IMR-90 (cell line): ENCODE measurements around the gene B3GALT6. TPM values are rescaled to one million over a fixed set of nuclear protein-coding genes. Genes with fewer than 3 reads are reported as not detected.

Experiments used
- ATAC-seq: fragments of 200-7000 bp; cut with Tn5 transposase; 2 replicates; pipeline ENCODE4 v1.9.1; 2020; ENCODE audit warnings: low read depth, mild to moderate bottlenecking, moderate library complexity
- BruUV-seq: library from RNA; stranded (reverse); fragments of 400-500 nt; replicated peaks from 2 replicates; lab custom pipeline; 2021; lab: Mats Ljungman, UMichigan
- CTCF ChIA-PET: fragments of 300-600 bp; formaldehyde crosslinking; extraction: SDS; loops from one replicate; lab custom pipeline; 2021; ENCODE audit warnings: antibody characterized with exemption; lab: Yijun Ruan, JAX
- POLR2A ChIA-PET: fragments of 300-600 bp; sonication (Branson Sonifier 250); formaldehyde crosslinking; loops from one replicate; lab custom pipeline; 2022; ENCODE audit warnings: antibody characterized with exemption; ENCODE audit not compliant: unreplicated experiment; lab: Charles Lee
- DNase-seq: peaks from one replicate; pipeline ENCODE4 v3.0.0; 2013
- H2AFZ ChIP-seq: replicated peaks from 2 replicates; pipeline ENCODE3; 2013; ENCODE audit warnings: low read length, mild to moderate bottlenecking; ENCODE audit not compliant: poor library complexity
- H2AK5ac ChIP-seq: 2 replicates; pipeline ENCODE4 v1.6.1; 2013; ENCODE audit warnings: low read depth, low read length, inconsistent platforms
- H2AK9ac ChIP-seq: replicated peaks from 2 replicates; pipeline ENCODE3; 2013; ENCODE audit warnings: mild to moderate bottlenecking, low read depth, low read length, moderate library complexity; ENCODE audit not compliant: poor library complexity
- H2BK120ac ChIP-seq: 2 replicates; pipeline ENCODE4 v1.6.1; 2013; ENCODE audit warnings: low read depth, low read length, inconsistent platforms
- H2BK15ac ChIP-seq: 3 replicates; pipeline ENCODE4 v1.6.1; 2013; ENCODE audit warnings: low read depth, low read length, inconsistent platforms
- H2BK20ac ChIP-seq: 2 replicates; pipeline ENCODE4 v1.6.1; 2013; ENCODE audit warnings: low read depth, mild to moderate bottlenecking, inconsistent platforms, low read length, moderate library complexity
- H2BK5ac ChIP-seq: 2 replicates; pipeline ENCODE4 v1.6.1; 2013; ENCODE audit warnings: mild to moderate bottlenecking, low read depth, low read length, inconsistent platforms; ENCODE audit not compliant: poor library complexity, severe bottlenecking
- H3K14ac ChIP-seq: replicated peaks from 2 replicates; pipeline ENCODE4 v1.6.1; 2013; ENCODE audit warnings: low read depth, low read length, inconsistent platforms
- H3K18ac ChIP-seq: 2 replicates; pipeline ENCODE4 v1.6.1; 2013; ENCODE audit warnings: low read depth, low read length, control low read depth
- H3K23ac ChIP-seq: 2 replicates; pipeline ENCODE4 v1.6.1; 2013; ENCODE audit warnings: low read depth, low read length, inconsistent platforms
- H3K27ac ChIP-seq: 2 replicates; pipeline ENCODE4 v1.5.1; 2013; ENCODE audit warnings: mild to moderate bottlenecking, control low read depth, low read length; ENCODE audit not compliant: insufficient read depth
- H3K27me3 ChIP-seq: 2 replicates; pipeline ENCODE4 v1.6.1; 2013; ENCODE audit warnings: low read length; ENCODE audit not compliant: control insufficient read depth, insufficient read depth
- H3K36me3 ChIP-seq: 2 replicates; pipeline ENCODE4 v1.6.1; 2013; ENCODE audit warnings: low read length, mixed read lengths; ENCODE audit not compliant: control insufficient read depth, insufficient read depth
- H3K4ac ChIP-seq: 2 replicates; pipeline ENCODE4 v1.6.1; 2013; ENCODE audit warnings: low read depth, low read length, inconsistent platforms
- H3K4me1 ChIP-seq: 2 replicates; pipeline ENCODE4 v1.6.1; 2013; ENCODE audit warnings: low read length, mixed read lengths; ENCODE audit not compliant: control insufficient read depth, insufficient read depth
- H3K4me2 ChIP-seq: 2 replicates; pipeline ENCODE4 v1.6.1; 2013; ENCODE audit warnings: low read depth, mild to moderate bottlenecking, control low read depth, low read length, moderate library complexity
- H3K4me3 ChIP-seq: 2 replicates; pipeline ENCODE4 v1.5.1; 2013; ENCODE audit warnings: low read depth, mild to moderate bottlenecking, control low read depth, low read length, moderate library complexity; ENCODE audit not compliant: insufficient read depth
- H3K56ac ChIP-seq: 2 replicates; pipeline ENCODE4 v1.6.1; 2013; ENCODE audit warnings: low read length, inconsistent platforms; ENCODE audit not compliant: insufficient read depth; ENCODE audit errors: extremely low read depth
- H3K79me1 ChIP-seq, 2 experiments: 2 replicates each; pipeline ENCODE4 v1.6.1; 2013; ENCODE audit warnings: low read length in 2 of 2, inconsistent platforms in 1 of 2, low read depth in 1 of 2
- H3K9ac ChIP-seq: 2 replicates; pipeline ENCODE4 v1.6.1; 2013; ENCODE audit warnings: low read depth, low read length, control low read depth
- H3K9me1 ChIP-seq: 2 replicates; pipeline ENCODE4 v1.6.1; 2013; ENCODE audit warnings: low read length, inconsistent platforms; ENCODE audit not compliant: insufficient read depth
- H3K9me3 ChIP-seq: 2 replicates; pipeline ENCODE4 v1.6.1; 2013; ENCODE audit warnings: low read length; ENCODE audit not compliant: control insufficient read depth, insufficient read depth
- H4K20me1 ChIP-seq: 2 replicates; pipeline ENCODE4 v1.6.1; 2013; ENCODE audit warnings: low read length, inconsistent platforms; ENCODE audit not compliant: insufficient read depth
- H4K5ac ChIP-seq: 2 replicates; pipeline ENCODE4 v1.6.1; 2013; ENCODE audit warnings: mild to moderate bottlenecking, low read depth, low read length, control low read depth
- H4K8ac ChIP-seq, 2 experiments: 2 replicates each; pipeline ENCODE4 v1.6.1; 2013; ENCODE audit warnings: low read depth in 2 of 2, low read length in 2 of 2, control low read depth in 1 of 2, inconsistent platforms in 1 of 2
- H4K91ac ChIP-seq: 2 replicates; pipeline ENCODE4 v1.6.1; 2013; ENCODE audit warnings: low read depth, low read length, inconsistent platforms; ENCODE audit not compliant: insufficient read depth
- BHLHE40 ChIP-seq: fragments of 150-350 bp; IDR thresholded peaks from 2 replicates; pipeline ENCODE4 v1.6.1; 2016; ENCODE audit warnings: mild to moderate bottlenecking, low read depth, low read length
- CEBPB ChIP-seq: IDR thresholded peaks from 2 replicates; pipeline ENCODE4 v1.6.1; 2012; ENCODE audit warnings: low read depth, low read length, improper control_type of control experiment
- CHD1 ChIP-seq: IDR thresholded peaks from 2 replicates; pipeline ENCODE4 v1.6.1; 2012; ENCODE audit warnings: low read depth, low read length, improper control_type of control experiment
- ELK1 ChIP-seq: fragments of 150-350 bp; IDR thresholded peaks from 2 replicates; pipeline ENCODE4 v1.6.1; 2016; ENCODE audit warnings: low read depth, mild to moderate bottlenecking, low read length, moderate library complexity, borderline replicate concordance
- FOS ChIP-seq: fragments of 150-350 bp; IDR thresholded peaks from 2 replicates; pipeline ENCODE4 v1.6.1; 2016; ENCODE audit warnings: low read depth, low read length
- MAFK ChIP-seq: IDR thresholded peaks from 2 replicates; pipeline ENCODE4 v1.6.1; 2012; ENCODE audit warnings: low read depth, low read length, improper control_type of control experiment
- MAZ ChIP-seq: IDR thresholded peaks from 2 replicates; pipeline ENCODE4 v1.6.1; 2012; ENCODE audit warnings: low read depth, mild to moderate bottlenecking, low read length, improper control_type of control experiment, moderate library complexity, borderline replicate concordance
- NFE2L2 ChIP-seq: fragments of 150-350 bp; IDR thresholded peaks from 2 replicates; pipeline ENCODE4 v1.6.1; 2016; ENCODE audit warnings: low read depth, mild to moderate bottlenecking, low read length
- POLR2A ChIP-seq: IDR thresholded peaks from 2 replicates; pipeline ENCODE4 v1.6.1; 2012; ENCODE audit warnings: mild to moderate bottlenecking, low read depth, low read length
- RAD21 ChIP-seq: IDR thresholded peaks from 2 replicates; pipeline ENCODE4 v1.6.1; 2012; ENCODE audit warnings: low read length, improper control_type of control experiment
- RCOR1 ChIP-seq: IDR thresholded peaks from 2 replicates; pipeline ENCODE4 v1.6.1; 2012; ENCODE audit warnings: mild to moderate bottlenecking, low read length, improper control_type of control experiment; ENCODE audit not compliant: insufficient replicate concordance
- RFX5 ChIP-seq: IDR thresholded peaks from 2 replicates; pipeline ENCODE4 v1.8.0; 2012; ENCODE audit warnings: low read depth, mild to moderate bottlenecking, low read length, moderate library complexity
- SMC3 ChIP-seq: fragments of 150-350 bp; IDR thresholded peaks from 2 replicates; pipeline ENCODE4 v1.6.1; 2016; ENCODE audit warnings: low read depth, mild to moderate bottlenecking, antibody characterized with exemption, low read length, moderate library complexity
- USF2 ChIP-seq: fragments of 150-350 bp; IDR thresholded peaks from 2 replicates; pipeline ENCODE4 v1.6.1; 2017; ENCODE audit warnings: mild to moderate bottlenecking, antibody characterized with exemption, low read length, low read depth
- WGBS, 2 experiments: methylation state at CpG; one replicate each; pipeline versions ENCODE4 v1.1.5 to v1.1.7; 2013; ENCODE audit warnings: missing lambda C conversion rate in 2 of 2; ENCODE audit not compliant: insufficient read length in 1 of 2; ENCODE audit errors: extremely low coverage in 2 of 2; 5-methylcytosine and 5-hydroxymethylcytosine counted together
- dilution Hi-C: fragments of 300-500 bp; cut with HindIII; formaldehyde crosslinking; loops from one replicate; pipeline ENCODE4 v1.14.3; 2018; ENCODE audit warnings: low sequenced_read_pairs; ENCODE audit not compliant: unreplicated experiment
- in situ Hi-C: fragments of 300-500 bp; cut with MboI; formaldehyde crosslinking; loops from 3 replicates; pipeline ENCODE4 v1.14.3; 2019; ENCODE audit warnings: low sequenced_read_pairs, inconsistent platforms, mixed read lengths
- intact Hi-C: fragments of 100-400 bp; cut with micrococcal nuclease; formaldehyde crosslinking; loops from 2 replicates; pipeline ENCODE4 v1.10.0; 2022
- polyA plus RNA-seq, 3 experiments: library from polyadenylated mRNA; depleted of rRNA; stranded (reverse); fragments of >200 nt; gene quantifications; 2 replicates each; pipeline ENCODE4 v1.2.3, GENCODE V29; 2012; ENCODE audit warnings: low replicate concordance in 1 of 3
- total RNA-seq: library from RNA; depleted of rRNA; stranded (reverse); fragments of >200 nt; gene quantifications from 2 replicates; pipeline ENCODE4 v1.2.3, GENCODE V29; 2012

Gene B3GALT6
- total and polyA plus RNA-seq, 2 of the 4 experiments (the other 2 are of a cell fraction), result 12.2 to 23.0 TPM

- H4K8ac ChIP-seq, result no peak overlapping the region
- no peak overlapping the region for H3K56ac ChIP-seq
- peaks cover 2% of the 10 kb centered on the region; the same call in 1 of the 2 replicates for H3K36me3 ChIP-seq
- H3K4me3 ChIP-seq, result no peak overlapping the region
- H2BK15ac ChIP-seq, result no peak overlapping the region
- H3K4ac ChIP-seq, result no peak overlapping the region
- intact Hi-C loops (no loop called here), in situ Hi-C loops (no loop called here), dilution Hi-C loops (no loop called here)
- no peak overlapping the region for H2AK5ac ChIP-seq
- H3K27ac ChIP-seq, result no peak overlapping the region
- H4K5ac ChIP-seq, result no peak overlapping the region
- BruUV-seq, result no TSS peak
- DNase-seq, result no peak
- H3K23ac ChIP-seq, result no peak overlapping the region
- H2BK20ac ChIP-seq, result no peak overlapping the region
- H3K79me1 ChIP-seq, result no peaks in the 10 kb centered on the region
- H4K20me1 ChIP-seq, result no peaks in the 10 kb centered on the region
- no peak overlapping the region for H3K9ac ChIP-seq
- peaks cover 13% of the 10 kb centered on the region for H3K4me1 ChIP-seq
- TF ChIP-seq RFX5, result no peak
- no peak for TF ChIP-seq POLR2A
- no peak for TF ChIP-seq BHLHE40
- TF ChIP-seq FOS, result no peak
- no peak for TF ChIP-seq RCOR1
- no peak for TF ChIP-seq CHD1
- no peak for TF ChIP-seq CEBPB
- no peak for TF ChIP-seq RAD21
- TF ChIP-seq MAZ, result no peak
- TF ChIP-seq ELK1, result no peak
- TF ChIP-seq MAFK, result no peak
- no peak for TF ChIP-seq SMC3
- TF ChIP-seq NFE2L2, result no peak
- TF ChIP-seq USF2, result no peak
- ATAC-seq, result no peak
- WGBS, 2 experiments, result 92% methylated on average over 29 of the region's 41 CpGs; no CpG with 5 or more reads in 1 of the 2 experiments
- no peak overlapping the region for H2BK5ac ChIP-seq
- CTCF ChIA-PET, result no interaction called here
- no peak overlapping the region for H2AK9ac ChIP-seq
- H3K9me1 ChIP-seq, result no peaks in the 10 kb centered on the region
- H4K91ac ChIP-seq, result no peak overlapping the region
- H2AFZ ChIP-seq, result no peak overlapping the region
- H3K27me3 ChIP-seq, result no peaks in the 10 kb centered on the region
- H3K4me2 ChIP-seq, result no peak overlapping the region
- H2BK120ac ChIP-seq, result no peak overlapping the region
- H3K18ac ChIP-seq, result no peak overlapping the region
- POLR2A ChIA-PET, result no interaction called here
- no peaks in the 10 kb centered on the region for H3K9me3 ChIP-seq
- H3K14ac ChIP-seq, result no peak overlapping the region
These were observed 10.6 kb downstream of the B3GALT6 start for GRCh38 chr1:1242461-1243265.
